Dedifferentiated amniotic fluid mesenchymal stem cell (primary cell): ENCODE results near the gene ACOT13.
"Not testable (repeated sequence)": the region's sequence is repeated elsewhere in the genome, so short reads cannot be mapped to it uniquely, and the experiment has no call there.

ENCODE experiments used
- DNase-seq: peaks from one replicate; pipeline ENCODE4 v3.0.0-alpha.2; 2016; ENCODE audit errors: extremely low spot score

ACOT13 gene

GRCh38 chr6:24692415-24692814 is 25.5 kb downstream of the ACOT13 start:
- DNase-seq = no peak

GRCh38 chr6:24692848-24693592 is 26.1 kb downstream of the ACOT13 start:
- no peak for DNase-seq

- DNase-seq = no peak
These were observed 27.3 kb downstream of the ACOT13 start for GRCh38 chr6:24694198-24694597.

DNA sequence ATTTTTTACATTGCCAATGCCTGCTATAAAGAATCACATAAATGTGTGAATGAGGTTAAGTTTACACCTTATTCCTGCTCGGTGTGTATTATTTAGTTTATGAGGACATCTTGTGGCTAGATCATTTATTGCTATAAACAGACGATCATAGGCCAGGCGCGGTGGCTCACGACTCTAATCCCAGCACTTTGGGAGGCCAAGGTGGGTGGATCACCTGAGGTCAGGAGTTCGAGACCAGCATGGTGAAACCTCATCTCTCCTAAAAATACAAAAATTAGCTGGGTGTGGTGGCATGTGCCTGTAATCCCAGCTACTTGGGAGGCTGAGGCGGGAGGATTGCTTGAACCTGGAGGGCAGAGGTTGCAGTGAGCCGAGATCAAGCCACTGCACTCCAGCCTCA is 28.8 kb downstream of the ACOT13 start:
- DNase-seq = not testable (repeated sequence)

DNA sequence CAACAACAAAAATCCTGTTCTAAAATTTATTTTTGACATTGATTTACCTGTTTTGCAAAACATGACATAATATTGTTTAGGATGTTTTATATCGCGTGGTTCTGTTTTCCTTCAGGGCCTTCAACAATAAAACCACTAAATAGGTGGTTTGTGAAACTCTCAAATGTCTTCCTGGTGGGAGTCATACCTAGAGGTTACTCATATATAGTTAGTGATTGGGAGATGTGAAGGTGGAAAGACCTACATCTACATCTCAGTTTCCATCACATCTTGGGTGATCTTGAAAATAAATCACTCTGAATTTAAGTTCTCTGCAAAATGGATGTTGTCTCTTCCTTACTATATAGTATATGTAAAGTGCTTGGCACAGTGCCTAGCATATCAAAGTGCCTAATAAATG is 29.2 kb downstream of the ACOT13 start:
- no peak for DNase-seq

DNA sequence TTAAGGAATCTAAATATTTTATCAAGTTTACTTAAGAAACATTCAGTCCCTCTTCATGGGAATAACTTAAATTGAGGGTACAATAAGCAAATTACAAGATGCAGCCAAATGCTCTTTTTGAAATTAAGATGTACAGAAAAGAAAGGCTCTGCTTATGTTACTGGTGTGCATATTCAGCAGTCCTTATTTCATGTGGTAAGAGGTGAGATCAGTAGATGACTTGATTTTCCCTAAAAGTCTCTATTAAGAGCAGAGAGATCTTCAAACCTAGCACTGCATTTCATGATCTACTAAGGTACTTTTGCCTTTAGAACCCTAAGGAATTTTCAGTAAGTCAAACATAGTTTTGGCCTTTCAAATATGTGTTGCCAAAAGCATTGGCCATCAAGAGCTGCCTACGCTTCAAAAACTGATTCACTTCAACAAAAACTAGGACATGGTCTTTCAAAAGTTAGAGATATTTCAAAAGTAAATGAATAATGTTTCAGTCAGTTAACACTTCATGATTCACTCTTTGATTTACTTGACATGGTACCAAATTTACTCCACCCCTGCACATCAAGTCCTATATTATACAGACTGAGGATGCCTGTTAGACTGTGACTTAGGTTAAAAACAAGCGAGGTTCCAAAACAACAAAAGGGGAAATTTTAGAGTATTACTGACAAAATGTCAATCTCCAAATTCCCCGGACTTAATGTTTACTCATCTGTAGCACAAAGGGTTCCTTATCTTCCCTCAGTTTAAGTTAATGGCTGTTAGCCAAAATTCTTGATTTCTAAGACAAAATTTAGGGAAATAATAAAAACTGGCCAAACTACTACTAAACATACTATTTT is 32.9 kb downstream of the ACOT13 start:
- no peak for DNase-seq

- no peak for DNase-seq
These were observed 35.9 kb downstream of the ACOT13 start for GRCh38 chr6:24702720-24703282.

DNA sequence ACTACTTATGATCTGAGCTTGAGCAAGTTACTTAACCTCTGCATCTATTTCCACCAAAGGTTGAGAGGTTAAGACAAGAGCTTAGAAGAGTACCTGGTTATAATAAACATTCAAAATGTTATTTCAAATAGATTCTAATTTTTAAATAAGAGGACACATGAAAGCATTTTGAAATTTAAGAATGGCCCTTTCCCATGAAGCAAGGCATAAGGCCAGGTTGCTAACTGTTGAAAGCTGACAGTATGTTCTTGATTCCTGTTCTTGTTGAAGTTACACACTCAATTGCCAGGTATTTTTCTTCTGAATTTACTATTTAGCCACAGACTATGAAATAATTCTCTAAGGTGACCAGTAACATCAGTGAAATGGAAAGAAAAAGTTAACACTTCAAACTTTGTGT is 37.6 kb downstream of the ACOT13 start:
- no peak for DNase-seq

GRCh38 chr6:24708612-24709011 is 41.7 kb downstream of the ACOT13 start:
- DNase-seq = no peak

GRCh38 chr6:24709014-24709711 is 42.3 kb downstream of the ACOT13 start:
- DNase-seq = no peak

DNA sequence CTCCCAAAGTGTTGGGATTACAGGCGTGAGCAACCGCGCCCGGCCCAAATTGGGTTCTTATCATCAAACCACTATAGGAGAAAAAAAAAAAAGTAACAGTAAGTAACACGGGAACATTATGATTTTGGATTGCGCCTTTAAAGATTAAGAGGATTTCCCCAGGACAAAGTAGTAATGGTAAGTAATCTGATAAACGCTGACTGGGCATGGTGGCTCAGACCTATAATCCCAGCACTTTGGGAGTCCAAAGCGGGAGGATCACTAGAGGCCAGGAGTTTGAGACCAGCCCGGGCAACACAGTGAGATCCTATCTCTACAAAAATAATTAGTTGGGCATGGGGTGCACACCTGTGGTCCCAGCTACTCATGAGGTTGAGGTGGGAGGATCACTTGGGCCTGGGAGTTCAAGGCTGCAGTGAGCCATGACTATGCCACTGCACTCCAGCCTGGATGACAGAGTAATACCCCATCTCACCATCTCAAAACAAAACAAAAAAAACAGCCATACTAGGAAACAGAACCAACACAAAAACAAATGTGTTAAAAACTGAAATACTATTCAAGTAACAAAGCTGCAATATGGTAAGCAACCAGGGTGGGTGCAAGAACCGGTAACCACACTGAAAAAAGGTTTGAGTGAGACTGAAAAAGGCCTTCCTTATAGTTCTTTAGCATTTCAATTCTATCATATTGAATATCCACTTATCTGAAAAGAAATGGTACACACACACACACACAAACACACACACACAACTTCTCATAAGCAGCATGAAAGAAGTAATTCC is 43.8 kb downstream of the ACOT13 start:
- DNase-seq = no peak

DNA sequence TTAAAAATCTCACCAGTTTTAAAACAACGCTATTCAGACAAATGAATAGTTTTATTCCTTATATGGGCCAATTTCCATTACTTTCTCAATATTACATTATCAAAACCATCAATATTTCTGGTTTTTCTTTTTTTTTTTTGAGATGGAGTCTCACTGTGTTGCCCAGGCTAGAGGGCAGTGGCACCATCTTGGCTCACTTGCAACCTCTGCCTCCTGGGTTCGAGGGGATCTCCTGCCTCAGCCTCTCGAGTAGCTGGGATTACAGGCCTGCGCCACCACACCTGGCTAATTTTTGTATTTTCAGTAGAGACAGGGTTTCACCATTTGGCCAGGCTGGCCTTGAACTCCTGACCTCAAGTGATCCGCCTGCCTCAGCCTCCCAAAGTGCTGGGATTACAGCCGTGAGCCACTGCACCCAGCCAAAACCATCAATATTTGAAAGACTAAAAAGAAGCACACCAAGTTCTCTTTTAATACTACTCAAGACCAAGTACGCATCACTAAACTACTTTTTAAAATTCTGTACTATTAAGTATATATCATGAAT is 49.8 kb downstream of the ACOT13 start:
- not testable (repeated sequence) for DNase-seq

GRCh38 chr6:24718449-24719124 is 51.7 kb downstream of the ACOT13 start:
- DNase-seq = no peak

- no peak for DNase-seq
These were observed 52.5 kb downstream of the ACOT13 start, which contains the start of gene C6orf62 for GRCh38 chr6:24719125-24719971. Gene C6orf62, minus strand, starts transcription at chr6:24719154. Its CDS starts 486 bp downstream, at chr6:24718668.

DNA sequence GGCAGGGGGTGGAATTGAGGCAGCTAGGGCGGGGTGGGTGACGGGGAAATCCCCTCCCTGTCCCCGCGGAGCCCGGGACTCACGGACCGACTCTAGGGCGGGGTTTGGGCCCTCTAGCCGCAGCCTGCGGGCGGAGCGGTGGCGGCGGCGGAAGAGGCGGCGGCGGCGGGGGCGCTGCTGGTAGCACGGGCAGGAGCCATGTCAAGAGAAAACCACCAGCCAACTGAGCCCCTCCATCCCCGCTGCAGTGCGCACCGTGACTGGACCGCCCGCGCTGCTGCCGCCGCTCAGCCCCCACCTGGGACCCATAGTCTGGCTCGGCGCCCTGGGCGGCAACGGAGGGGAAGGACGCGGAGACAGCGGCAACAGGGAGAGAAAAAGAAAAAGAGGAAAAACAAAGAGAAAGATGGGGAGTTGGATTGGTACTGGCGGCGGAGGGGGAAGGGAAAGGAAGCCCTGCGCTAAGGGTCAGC is 53.3 kb downstream of the ACOT13 start:
- DNase-seq = no peak

GRCh38 chr6:24720604-24721460 is 54.0 kb downstream of the ACOT13 start:
- DNase-seq = peak; percentile 100

- DNase-seq = no peak
These were observed 54.8 kb downstream of the ACOT13 start for GRCh38 chr6:24721461-24722215.

DNA sequence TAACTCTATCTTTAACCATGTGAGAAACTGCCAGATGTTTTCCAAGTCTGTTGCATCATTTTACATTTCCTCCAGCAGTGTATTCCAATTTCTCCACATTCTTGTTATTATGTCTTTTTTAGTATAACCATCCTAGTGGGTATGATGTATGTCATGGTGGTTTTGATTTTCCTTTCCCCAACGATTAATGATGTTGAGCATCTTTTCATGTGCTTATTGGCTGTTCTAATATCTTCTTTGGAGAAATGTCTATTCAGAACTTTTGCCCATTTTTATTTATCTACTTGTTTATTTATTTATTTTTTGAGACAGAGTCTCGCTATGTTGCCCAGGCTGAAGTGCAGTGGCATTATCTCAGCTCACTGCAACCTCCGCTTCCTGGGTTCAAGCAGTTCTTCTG is 56.4 kb downstream of the ACOT13 start:
- DNase-seq = no peak
